ENCODE measurements around the gene RASGRP3.

DNA sequence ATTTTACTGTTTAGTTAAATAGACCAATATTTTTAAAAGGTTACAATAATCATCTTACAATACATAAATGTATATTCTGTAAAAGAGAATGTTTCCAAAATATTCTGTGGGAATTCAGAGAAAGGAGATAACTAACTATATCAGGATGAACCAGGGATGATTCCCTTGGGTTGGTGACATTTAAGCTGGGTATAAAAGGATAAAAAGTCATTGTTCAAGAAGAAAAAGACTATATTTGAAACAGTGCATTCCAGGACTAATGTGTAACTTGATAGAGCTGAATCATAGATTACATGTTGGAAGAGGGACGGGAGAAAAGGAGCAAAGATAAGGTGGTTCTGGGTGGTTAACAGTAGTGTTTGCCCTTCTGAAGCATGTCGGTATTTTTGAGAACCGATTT, 10.1 kb downstream of the RASGRP3 start:
- TF ChIP-seq, protein P1, sequence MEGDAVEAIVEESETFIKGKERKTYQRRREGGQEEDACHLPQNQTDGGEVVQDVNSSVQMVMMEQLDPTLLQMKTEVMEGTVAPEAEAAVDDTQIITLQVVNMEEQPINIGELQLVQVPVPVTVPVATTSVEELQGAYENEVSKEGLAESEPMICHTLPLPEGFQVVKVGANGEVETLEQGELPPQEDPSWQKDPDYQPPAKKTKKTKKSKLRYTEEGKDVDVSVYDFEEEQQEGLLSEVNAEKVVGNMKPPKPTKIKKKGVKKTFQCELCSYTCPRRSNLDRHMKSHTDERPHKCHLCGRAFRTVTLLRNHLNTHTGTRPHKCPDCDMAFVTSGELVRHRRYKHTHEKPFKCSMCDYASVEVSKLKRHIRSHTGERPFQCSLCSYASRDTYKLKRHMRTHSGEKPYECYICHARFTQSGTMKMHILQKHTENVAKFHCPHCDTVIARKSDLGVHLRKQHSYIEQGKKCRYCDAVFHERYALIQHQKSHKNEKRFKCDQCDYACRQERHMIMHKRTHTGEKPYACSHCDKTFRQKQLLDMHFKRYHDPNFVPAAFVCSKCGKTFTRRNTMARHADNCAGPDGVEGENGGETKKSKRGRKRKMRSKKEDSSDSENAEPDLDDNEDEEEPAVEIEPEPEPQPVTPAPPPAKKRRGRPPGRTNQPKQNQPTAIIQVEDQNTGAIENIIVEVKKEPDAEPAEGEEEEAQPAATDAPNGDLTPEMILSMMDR (IDR thresholded peaks at IDR 0.05), result no peak
- no peak for TF ChIP-seq POLR2A (IDR thresholded peaks at IDR 0.05)
